ENCODE results near the gene BCAS3.

The BCAS3 gene

GRCh38 chr17:61406537-61406845, 728.8 kb downstream of the BCAS3 start:
- no peaks in the 10 kb centered on the region for H3K79me2 ChIP-seq (ENCODE audit: control insufficient read depth, low read length)
- H3K36me3 ChIP-seq (ENCODE audit: control insufficient read depth, low read length), result no peaks in the 10 kb centered on the region
- no peaks in the 10 kb centered on the region for H3K9me2 ChIP-seq (replicated peaks; ENCODE audit: control insufficient read depth, low read length)
- H4K20me1 ChIP-seq (ENCODE audit: control insufficient read depth, insufficient read depth, low read depth, low read length), result no peaks in the 10 kb centered on the region
- H3K27me3 ChIP-seq (ENCODE audit: control insufficient read depth, low read length), result peaks cover 69% of the 10 kb centered on the region
- no peaks in the 10 kb centered on the region for H3K9me3 ChIP-seq (ENCODE audit: control insufficient read depth, insufficient read depth, low read length)
- H3F3A ChIP-seq (ENCODE audit: control insufficient read depth, insufficient read depth), result no peaks in the 10 kb centered on the region
- TF ChIP-seq CTCF (IDR thresholded peaks at IDR 0.05; ENCODE audit: low read depth, low read length, poor library complexity, severe bottlenecking), result no peak
- no peak for TF ChIP-seq EZH2phosphoT487 (IDR thresholded peaks at IDR 0.05; ENCODE audit: borderline replicate concordance, low read length)
- no peak overlapping the region for H3K4me2 ChIP-seq (ENCODE audit: low read length)
- H3K27ac ChIP-seq (ENCODE audit: low read depth, low read length), result no peak overlapping the region
- peaks cover 7% of the 10 kb centered on the region for H3K4me1 ChIP-seq (ENCODE audit: control insufficient read depth, low read length)
- no peak overlapping the region for H3K4me3 ChIP-seq (ENCODE audit: low read length)

GRCh38 chr17:61406971-61407911, 729.6 kb downstream of the BCAS3 start:
- no peaks in the 10 kb centered on the region for H4K20me1 ChIP-seq (ENCODE audit: control insufficient read depth, insufficient read depth, low read depth, low read length)
- no peak overlapping the region for H3K4me3 ChIP-seq (ENCODE audit: low read length)
- peaks cover 15% of the 10 kb centered on the region for H3K4me1 ChIP-seq (ENCODE audit: control insufficient read depth, low read length)
- no peaks in the 10 kb centered on the region for H3F3A ChIP-seq (ENCODE audit: control insufficient read depth, insufficient read depth)
- no peak overlapping the region for H3K4me2 ChIP-seq (ENCODE audit: low read length)
- H3K27me3 ChIP-seq (ENCODE audit: control insufficient read depth, low read length), result peaks cover 70% of the 10 kb centered on the region
- H3K79me2 ChIP-seq (ENCODE audit: control insufficient read depth, low read length), result no peaks in the 10 kb centered on the region
- no peaks in the 10 kb centered on the region for H3K9me3 ChIP-seq (ENCODE audit: control insufficient read depth, insufficient read depth, low read length)
- H3K36me3 ChIP-seq (ENCODE audit: control insufficient read depth, low read length), result no peaks in the 10 kb centered on the region
- no peaks in the 10 kb centered on the region for H3K9me2 ChIP-seq (replicated peaks; ENCODE audit: control insufficient read depth, low read length)
- H3K27ac ChIP-seq (ENCODE audit: low read depth, low read length), result no peak overlapping the region
- TF ChIP-seq EZH2phosphoT487 (IDR thresholded peaks at IDR 0.05; ENCODE audit: borderline replicate concordance, low read length) (no peak), CTCF (IDR thresholded peaks at IDR 0.05; ENCODE audit: low read depth, low read length, poor library complexity, severe bottlenecking) (no peak)

- Histone ChIP-seq H3K27me3 (ENCODE audit: control insufficient read depth, low read length) (peaks cover 66% of the 10 kb centered on the region), H3K4me1 (ENCODE audit: control insufficient read depth, low read length) (peaks cover 15% of the 10 kb centered on the region), H3K79me2 (ENCODE audit: control insufficient read depth, low read length) (no peaks in the 10 kb centered on the region), H3K4me2 (ENCODE audit: low read length) (no peak overlapping the region), H4K20me1 (ENCODE audit: control insufficient read depth, insufficient read depth, low read depth, low read length) (no peaks in the 10 kb centered on the region), H3F3A (ENCODE audit: control insufficient read depth, insufficient read depth) (no peaks in the 10 kb centered on the region), H3K9me3 (ENCODE audit: control insufficient read depth, insufficient read depth, low read length) (no peaks in the 10 kb centered on the region), H3K36me3 (ENCODE audit: control insufficient read depth, low read length) (no peaks in the 10 kb centered on the region), H3K9me2 (replicated peaks; ENCODE audit: control insufficient read depth, low read length) (no peaks in the 10 kb centered on the region), H3K4me3 (ENCODE audit: low read length) (no peak overlapping the region), H3K27ac (ENCODE audit: low read depth, low read length) (no peak overlapping the region)
- TF ChIP-seq CTCF (IDR thresholded peaks at IDR 0.05; ENCODE audit: low read depth, low read length, poor library complexity, severe bottlenecking), result no peak
- TF ChIP-seq EZH2phosphoT487 (IDR thresholded peaks at IDR 0.05; ENCODE audit: borderline replicate concordance, low read length), result no peak
Measured at GRCh38 chr17:61408151-61409041, 730.7 kb downstream of the BCAS3 start.

All from DOHH2 (cell line).